ENCODE data around the gene POLR3H.
"Not testable (repeated sequence)": the region's sequence is repeated elsewhere in the genome, so short reads cannot be mapped to it uniquely, and the experiment has no call there.

POLR3H gene

GRCh38 chr22:41560095-41560471, 15.8 kb upstream of the POLR3H start:
- no peak for DNase-seq (ENCODE audit: low read depth, low spot score)
- Histone ChIP-seq H3K27ac (no peak overlapping the region), H3K4me3 (no peak overlapping the region), H3K9ac (ENCODE audit: insufficient read length) (no peak overlapping the region), H3K9me3 (ENCODE audit: low read depth, low read length) (no peaks in the 10 kb centered on the region), H3K36me3 (ENCODE audit: insufficient read depth, low read length) (no peaks in the 10 kb centered on the region)
- no peak for TF ChIP-seq EZH2 (IDR thresholded peaks at IDR 0.05)
- TF ChIP-seq POLR2AphosphoS5 (IDR thresholded peaks at IDR 0.05; ENCODE audit: borderline replicate concordance, low read depth, low read length), result no peak
- no peak for TF ChIP-seq FOXP2 (optimal IDR thresholded peaks at IDR 0.05; ENCODE audit: control extremely low read depth, extremely low read length, insufficient read depth)

GRCh38 chr22:41558241-41558630, 14.0 kb upstream of the POLR3H start:
- not testable (repeated sequence) for H3K36me3 ChIP-seq (ENCODE audit: insufficient read depth, low read length); H3K27ac ChIP-seq; H3K9ac ChIP-seq (ENCODE audit: insufficient read length); H3K4me3 ChIP-seq; H3K9me3 ChIP-seq (ENCODE audit: low read depth, low read length); DNase-seq (ENCODE audit: low read depth, low spot score)

- DNase-seq (ENCODE audit: low read depth, low spot score), result no peak
- TF ChIP-seq FOXP2 (optimal IDR thresholded peaks at IDR 0.05; ENCODE audit: control extremely low read depth, extremely low read length, insufficient read depth) (no peak), EZH2 (IDR thresholded peaks at IDR 0.05) (no peak), POLR2AphosphoS5 (IDR thresholded peaks at IDR 0.05; ENCODE audit: borderline replicate concordance, low read depth, low read length) (no peak)
- Histone ChIP-seq H3K27ac (no peak overlapping the region), H3K9ac (ENCODE audit: insufficient read length) (no peak overlapping the region), H3K4me3 (no peak overlapping the region), H3K9me3 (ENCODE audit: low read depth, low read length) (no peaks in the 10 kb centered on the region), H3K36me3 (ENCODE audit: insufficient read depth, low read length) (no peaks in the 10 kb centered on the region)
Measured at GRCh38 chr22:41557401-41558240, 13.4 kb upstream of the POLR3H start.

- no peak overlapping the region for H3K9ac ChIP-seq (ENCODE audit: insufficient read length)
- H3K36me3 ChIP-seq (ENCODE audit: insufficient read depth, low read length), result no peaks in the 10 kb centered on the region
- H3K4me3 ChIP-seq, result no peak overlapping the region
- H3K27ac ChIP-seq, result no peak overlapping the region
- TF ChIP-seq FOXP2 (optimal IDR thresholded peaks at IDR 0.05; ENCODE audit: control extremely low read depth, extremely low read length, insufficient read depth) (no peak), EZH2 (IDR thresholded peaks at IDR 0.05) (no peak), POLR2AphosphoS5 (IDR thresholded peaks at IDR 0.05; ENCODE audit: borderline replicate concordance, low read depth, low read length) (no peak)
- no peaks in the 10 kb centered on the region for H3K9me3 ChIP-seq (ENCODE audit: low read depth, low read length)
- DNase-seq (ENCODE audit: low read depth, low spot score), result no peak
Measured at GRCh38 chr22:41556561-41556960, 12.3 kb upstream of the POLR3H start.

- H3K9me3 ChIP-seq (ENCODE audit: low read depth, low read length), result no peaks in the 10 kb centered on the region
- H3K36me3 ChIP-seq (ENCODE audit: insufficient read depth, low read length), result no peaks in the 10 kb centered on the region
- DNase-seq (ENCODE audit: low read depth, low spot score), result no peak
- H3K9ac ChIP-seq (ENCODE audit: insufficient read length), result no peak overlapping the region
- TF ChIP-seq EZH2 (IDR thresholded peaks at IDR 0.05) (no peak), POLR2AphosphoS5 (IDR thresholded peaks at IDR 0.05; ENCODE audit: borderline replicate concordance, low read depth, low read length) (no peak), FOXP2 (optimal IDR thresholded peaks at IDR 0.05; ENCODE audit: control extremely low read depth, extremely low read length, insufficient read depth) (no peak)
- no peak overlapping the region for H3K27ac ChIP-seq
- no peak overlapping the region for H3K4me3 ChIP-seq
Measured at GRCh38 chr22:41555325-41555982, 11.2 kb upstream of the POLR3H start.

GRCh38 chr22:41551877-41552582, 7.8 kb upstream of the POLR3H start:
- Histone ChIP-seq H3K9me3 (ENCODE audit: low read depth, low read length) (no peaks in the 10 kb centered on the region), H3K27ac (no peak overlapping the region), H3K4me3 (no peak overlapping the region), H3K9ac (ENCODE audit: insufficient read length) (no peak overlapping the region), H3K36me3 (ENCODE audit: insufficient read depth, low read length) (no peaks in the 10 kb centered on the region)
- TF ChIP-seq FOXP2 (optimal IDR thresholded peaks at IDR 0.05; ENCODE audit: control extremely low read depth, extremely low read length, insufficient read depth) (no peak), POLR2AphosphoS5 (IDR thresholded peaks at IDR 0.05; ENCODE audit: borderline replicate concordance, low read depth, low read length) (no peak), EZH2 (IDR thresholded peaks at IDR 0.05) (no peak)
- DNase-seq (ENCODE audit: low read depth, low spot score), result no peak

- DNase-seq (ENCODE audit: low read depth, low spot score), result no peak
- Histone ChIP-seq H3K36me3 (ENCODE audit: insufficient read depth, low read length) (no peaks in the 10 kb centered on the region), H3K27ac (no peak overlapping the region), H3K9ac (ENCODE audit: insufficient read length) (no peak overlapping the region), H3K9me3 (ENCODE audit: low read depth, low read length) (no peaks in the 10 kb centered on the region), H3K4me3 (no peak overlapping the region)
- TF ChIP-seq POLR2AphosphoS5 (IDR thresholded peaks at IDR 0.05; ENCODE audit: borderline replicate concordance, low read depth, low read length), result no peak
- no peak for TF ChIP-seq EZH2 (IDR thresholded peaks at IDR 0.05)
- TF ChIP-seq FOXP2 (optimal IDR thresholded peaks at IDR 0.05; ENCODE audit: control extremely low read depth, extremely low read length, insufficient read depth), result no peak
Measured at GRCh38 chr22:41550952-41551491, 6.8 kb upstream of the POLR3H start.

GRCh38 chr22:41548830-41549211, 4.6 kb upstream of the POLR3H start:
- Histone ChIP-seq H3K36me3 (ENCODE audit: insufficient read depth, low read length) (no peaks in the 10 kb centered on the region), H3K27ac (no peak overlapping the region), H3K9ac (ENCODE audit: insufficient read length) (no peak overlapping the region), H3K9me3 (ENCODE audit: low read depth, low read length) (no peaks in the 10 kb centered on the region), H3K4me3 (no peak overlapping the region)
- no peak for DNase-seq (ENCODE audit: low read depth, low spot score)
- TF ChIP-seq FOXP2 (optimal IDR thresholded peaks at IDR 0.05; ENCODE audit: control extremely low read depth, extremely low read length, insufficient read depth) (no peak), POLR2AphosphoS5 (IDR thresholded peaks at IDR 0.05; ENCODE audit: borderline replicate concordance, low read depth, low read length) (no peak), EZH2 (IDR thresholded peaks at IDR 0.05) (no peak)
